SK-N-SH treated with all-trans-retinoic acid at 6 μM for 48 hours (cell line): ENCODE data around the gene PLP2.

ENCODE experiments used
- POU6F1 ChIP-seq: fragments of 250-450 bp; sonication (Bioruptor Pico); IDR thresholded peaks from 2 replicates; pipeline ENCODE4 v1.8.0; 2021; ENCODE audit warnings: low read depth, mild to moderate bottlenecking, moderate library complexity, borderline replicate concordance
- SNAI2 ChIP-seq: fragments of 250-450 bp; sonication (Bioruptor Pico); IDR thresholded peaks from 2 replicates; pipeline ENCODE4 v1.5.0; 2020; ENCODE audit warnings: mild to moderate bottlenecking, moderate library complexity

GRCh38 chrX:49188468-49189076 is 16.9 kb downstream of the PLP2 start:
- TF ChIP-seq SNAI2 (CRISPR knock-in tag) = no peak
- TF ChIP-seq POU6F1 (CRISPR knock-in tag) = no peak
